Fibroblast of pulmonary artery (primary cell): ENCODE data around the gene PRKAG2.

Experiments used
- DNase-seq: peaks from one replicate; pipeline ENCODE4 v3.0.0-alpha.2; 2010; ENCODE audit warnings: low read depth
- H3K4me3 ChIP-seq: replicated peaks from 2 replicates; pipeline ENCODE4 v1.5.1; 2011; ENCODE audit warnings: low read depth, mild to moderate bottlenecking, control low read depth, low read length, moderate library complexity
- CTCF ChIP-seq: IDR thresholded peaks from 2 replicates; pipeline ENCODE4 v1.5.1; 2011; ENCODE audit warnings: mild to moderate bottlenecking, control low read depth, low read length, inconsistent platforms; ENCODE audit errors: missing control alignments

Gene PRKAG2

GRCh38 chr7:151860771-151861170 is 16.1 kb downstream of the PRKAG2 start:
- no peak for TF ChIP-seq CTCF
- DNase-seq: no peak
- H3K4me3 ChIP-seq: no peak overlapping the region

- TF ChIP-seq CTCF: no peak
- H3K4me3 ChIP-seq: no peak overlapping the region
These were observed 16.8 kb downstream of the PRKAG2 start for GRCh38 chr7:151859948-151860685.

GRCh38 chr7:151859111-151859947 is 17.6 kb downstream of the PRKAG2 start:
- DNase-seq: no peak
- TF ChIP-seq CTCF: no peak
- no peak overlapping the region for H3K4me3 ChIP-seq

More at GRCh38 chr7:151859948-151860685, 16.8 kb downstream of the PRKAG2 start:
- no peak for DNase-seq

- no peak for TF ChIP-seq CTCF
- H3K4me3 ChIP-seq: no peak overlapping the region
- DNase-seq: no peak
These were observed 18.5 kb downstream of the PRKAG2 start for GRCh38 chr7:151858456-151858855.

- H3K4me3 ChIP-seq: no peak overlapping the region
- no peak for TF ChIP-seq CTCF
- no peak for DNase-seq
These were observed 19.0 kb downstream of the PRKAG2 start for GRCh38 chr7:151857866-151858450.

- no peak for TF ChIP-seq CTCF
- H3K4me3 ChIP-seq: no peak overlapping the region
- no peak for DNase-seq
These were observed 19.5 kb downstream of the PRKAG2 start for GRCh38 chr7:151857412-151857811.
